T-helper 2 cell treated with Interferon-gamma antibody and Interleukin-4, amounts not matched to agents 5 μg/mL and 100 μg/mL, for 36 hours (primary cell): ENCODE measurements around the gene PSMD3.
"Not testable (repeated sequence)": the region's sequence is repeated elsewhere in the genome, so short reads cannot be mapped to it uniquely, and the experiment has no call there.

ENCODE experiments used
- DNase-seq: peaks from one replicate; pipeline ENCODE4 v3.0.0; 2021; ENCODE audit warnings: low spot score
- H3K27ac Mint-ChIP-seq: one replicate; pipeline ENCODE4 v1.8.0; 2021; ENCODE audit warnings: mild to moderate bottlenecking, mixed read lengths
- H3K27me3 Mint-ChIP-seq: one replicate; pipeline ENCODE4 v1.8.0; 2021; ENCODE audit warnings: low read depth, mixed read lengths
- H3K36me3 Mint-ChIP-seq: one replicate; pipeline ENCODE4 v1.8.0; 2021; ENCODE audit warnings: low read depth, mixed read lengths
- H3K4me1 Mint-ChIP-seq: one replicate; pipeline ENCODE4 v1.8.0; 2021; ENCODE audit warnings: low read depth, mixed read lengths
- H3K4me3 Mint-ChIP-seq: one replicate; pipeline ENCODE4 v1.8.0; 2022; ENCODE audit warnings: mild to moderate bottlenecking, moderate library complexity, mixed read lengths
- H3K9me3 Mint-ChIP-seq: one replicate; pipeline ENCODE4 v1.8.0; 2021; ENCODE audit warnings: mixed read lengths

Gene PSMD3

GRCh38 chr17:39996800-39997199 is 16.2 kb downstream of the PSMD3 start:
- H3K4me1 Mint-ChIP-seq: no peaks in the 10 kb centered on the region
- no peaks in the 10 kb centered on the region for H3K27me3 Mint-ChIP-seq
- no peak for DNase-seq
- H3K4me3 Mint-ChIP-seq: no peak overlapping the region
- no peak overlapping the region for H3K27ac Mint-ChIP-seq
- peaks cover 44% of the 10 kb centered on the region for H3K36me3 Mint-ChIP-seq
- no peaks in the 10 kb centered on the region for H3K9me3 Mint-ChIP-seq

DNA sequence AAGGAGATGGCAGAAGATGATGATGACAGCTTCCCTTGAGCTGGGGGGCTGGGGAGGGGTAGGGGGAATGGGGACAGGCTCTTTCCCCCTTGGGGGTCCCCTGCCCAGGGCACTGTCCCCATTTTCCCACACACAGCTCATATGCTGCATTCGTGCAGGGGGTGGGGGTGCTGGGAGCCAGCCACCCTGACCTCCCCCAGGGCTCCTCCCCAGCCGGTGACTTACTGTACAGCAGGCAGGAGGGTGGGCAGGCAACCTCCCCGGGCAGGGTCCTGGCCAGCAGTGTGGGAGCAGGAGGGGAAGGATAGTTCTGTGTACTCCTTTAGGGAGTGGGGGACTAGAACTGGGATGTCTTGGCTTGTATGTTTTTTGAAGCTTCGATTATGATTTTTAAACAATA is 16.9 kb downstream of the PSMD3 start:
- peaks cover 42% of the 10 kb centered on the region for H3K36me3 Mint-ChIP-seq
- no peak overlapping the region for H3K4me3 Mint-ChIP-seq
- no peaks in the 10 kb centered on the region for H3K4me1 Mint-ChIP-seq
- H3K9me3 Mint-ChIP-seq: no peaks in the 10 kb centered on the region
- no peak overlapping the region for H3K27ac Mint-ChIP-seq
- no peaks in the 10 kb centered on the region for H3K27me3 Mint-ChIP-seq
- no peak for DNase-seq

DNA sequence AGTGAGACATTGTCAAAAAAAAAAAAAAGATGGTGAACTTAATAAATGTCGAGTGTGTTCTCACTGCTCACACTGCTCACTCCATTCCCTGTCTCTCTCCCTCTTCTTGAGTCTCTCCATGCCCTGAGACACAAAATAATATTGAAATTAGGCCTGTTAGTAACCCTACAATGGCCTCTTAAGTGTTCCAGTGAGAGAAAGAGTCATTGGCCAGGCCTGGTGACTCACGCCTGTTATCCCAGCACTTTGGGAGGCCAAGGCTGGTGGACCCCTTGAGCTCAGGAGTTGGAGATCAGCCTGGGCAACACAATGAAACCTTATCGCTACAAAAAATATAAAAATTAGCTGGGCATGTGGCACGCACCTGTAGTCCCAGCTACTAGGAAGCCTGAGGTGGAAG is 18.5 kb downstream of the PSMD3 start:
- Mint-ChIP-seq H3K9me3 (no peaks in the 10 kb centered on the region), H3K36me3 (peaks cover 28% of the 10 kb centered on the region), H3K27me3 (no peaks in the 10 kb centered on the region), H3K4me1 (no peaks in the 10 kb centered on the region), H3K4me3 (no peak overlapping the region), H3K27ac (no peak overlapping the region)
- DNase-seq: no peak

DNA sequence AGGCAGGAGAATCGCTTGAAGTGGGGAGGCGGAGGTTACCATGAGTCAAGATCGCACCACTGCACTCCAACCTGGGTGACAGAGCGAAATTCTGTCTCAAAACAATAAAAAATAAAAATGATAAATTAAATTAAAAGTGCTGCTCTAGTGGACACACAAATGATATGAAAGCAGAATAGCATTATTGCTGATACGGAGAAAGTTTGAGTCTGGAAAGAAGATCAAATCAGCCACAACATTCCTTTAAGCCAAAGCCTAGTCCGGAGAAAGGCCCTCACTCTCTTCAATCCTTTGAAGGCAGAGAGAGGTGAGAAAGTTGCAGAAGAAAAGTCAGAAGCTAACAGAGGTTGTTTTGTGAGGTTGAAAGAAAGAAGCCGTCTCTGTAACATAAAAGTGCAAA is 19.6 kb downstream of the PSMD3 start:
- no peak for DNase-seq
- H3K4me1 Mint-ChIP-seq: no peaks in the 10 kb centered on the region
- no peak overlapping the region for H3K27ac Mint-ChIP-seq

GRCh38 chr17:40001335-40001734 is 20.7 kb downstream of the PSMD3 start:
- not testable (repeated sequence) for H3K4me3 Mint-ChIP-seq, DNase-seq, H3K4me1 Mint-ChIP-seq, H3K27me3 Mint-ChIP-seq, H3K27ac Mint-ChIP-seq, H3K9me3 Mint-ChIP-seq
- H3K36me3 Mint-ChIP-seq: peaks cover 10% of the 10 kb centered on the region

More for the DNA sequence above, 19.6 kb downstream of the PSMD3 start:
- peaks cover 18% of the 10 kb centered on the region for H3K36me3 Mint-ChIP-seq
- H3K27me3 Mint-ChIP-seq: peaks cover 3% of the 10 kb centered on the region
- no peaks in the 10 kb centered on the region for H3K9me3 Mint-ChIP-seq
- no peak overlapping the region for H3K4me3 Mint-ChIP-seq

DNA sequence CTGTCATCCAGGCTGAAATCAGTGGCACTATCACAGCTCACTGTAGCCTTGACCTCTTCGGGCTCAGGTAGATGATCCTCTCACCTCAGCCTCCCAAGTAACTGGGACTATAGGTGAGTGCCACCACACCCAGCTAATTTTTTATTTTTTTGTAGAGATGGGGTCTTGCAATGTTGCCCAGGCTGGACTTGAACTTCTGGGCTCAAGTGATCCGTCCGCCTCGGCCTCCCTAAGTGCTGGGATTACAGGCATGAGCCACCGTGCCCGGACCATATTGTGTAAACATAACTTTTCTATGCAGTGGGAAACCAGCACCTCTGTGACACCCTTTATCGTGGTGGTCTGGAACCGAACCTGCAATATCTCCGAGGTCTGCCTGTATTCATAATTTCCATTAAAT is 23.5 kb downstream of the PSMD3 start:
- Mint-ChIP-seq H3K9me3 (no peaks in the 10 kb centered on the region), H3K27me3 (peaks cover 3% of the 10 kb centered on the region), H3K4me1 (no peaks in the 10 kb centered on the region), H3K36me3 (no peaks in the 10 kb centered on the region), H3K4me3 (no peak overlapping the region), H3K27ac (no peak overlapping the region)
- no peak for DNase-seq

- H3K27ac Mint-ChIP-seq: no peak overlapping the region
- H3K27me3 Mint-ChIP-seq: peaks cover 3% of the 10 kb centered on the region
- H3K9me3 Mint-ChIP-seq: no peaks in the 10 kb centered on the region
- H3K4me1 Mint-ChIP-seq: no peaks in the 10 kb centered on the region
- H3K4me3 Mint-ChIP-seq: no peak overlapping the region
- no peak for DNase-seq
- no peaks in the 10 kb centered on the region for H3K36me3 Mint-ChIP-seq
Observed at GRCh38 chr17:40004712-40005111, 24.1 kb downstream of the PSMD3 start.

GRCh38 chr17:40005520-40005919 is 24.9 kb downstream of the PSMD3 start:
- peaks cover 3% of the 10 kb centered on the region for H3K27me3 Mint-ChIP-seq
- peaks cover 3% of the 10 kb centered on the region for H3K4me1 Mint-ChIP-seq
- no peak overlapping the region for H3K27ac Mint-ChIP-seq
- no peaks in the 10 kb centered on the region for H3K9me3 Mint-ChIP-seq
- DNase-seq: no peak
- no peak overlapping the region for H3K4me3 Mint-ChIP-seq
- no peaks in the 10 kb centered on the region for H3K36me3 Mint-ChIP-seq

- H3K36me3 Mint-ChIP-seq: not testable (repeated sequence)
Observed at GRCh38 chr17:40010946-40011500, 30.4 kb downstream of the PSMD3 start.

GRCh38 chr17:40012017-40012647 is 31.5 kb downstream of the PSMD3 start:
- not testable (repeated sequence) for H3K27me3 Mint-ChIP-seq, H3K27ac Mint-ChIP-seq

More at GRCh38 chr17:40010946-40011500, 30.4 kb downstream of the PSMD3 start:
- H3K27ac Mint-ChIP-seq, H3K4me3 Mint-ChIP-seq, H3K27me3 Mint-ChIP-seq, DNase-seq, H3K9me3 Mint-ChIP-seq, H3K4me1 Mint-ChIP-seq: not testable (repeated sequence)

DNA sequence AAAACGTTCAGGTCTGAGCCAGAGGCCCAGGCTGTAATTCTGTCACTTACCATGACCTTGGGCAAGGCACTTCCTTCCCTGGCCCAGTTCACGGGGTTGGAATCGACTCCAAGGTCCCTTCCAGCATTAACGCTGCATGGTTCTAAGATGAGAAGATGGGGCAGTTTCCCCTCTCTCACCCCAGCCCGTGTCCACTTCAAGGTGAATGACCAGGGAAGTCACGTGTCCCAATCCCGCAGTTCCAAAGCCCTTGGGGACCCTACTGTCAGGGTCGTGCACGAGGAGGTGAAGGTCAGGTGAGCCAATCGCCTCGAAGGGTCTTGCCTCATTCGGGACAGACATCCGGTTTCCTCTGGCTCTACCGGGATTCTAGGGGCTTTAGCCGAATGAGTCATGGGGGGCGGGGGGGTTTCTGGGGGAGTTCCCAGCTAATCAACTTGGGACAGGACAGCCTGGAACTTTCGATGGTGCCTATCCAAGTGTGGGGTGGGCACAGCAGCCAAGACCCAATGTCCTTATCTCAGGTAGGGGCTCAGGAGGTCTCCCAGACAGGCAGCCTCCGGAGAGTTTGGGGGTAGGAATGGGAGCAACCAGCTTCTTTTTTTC is 33.9 kb downstream of the PSMD3 start:
- no peak for DNase-seq
- H3K4me3 Mint-ChIP-seq: no peak overlapping the region
- peaks cover 5% of the 10 kb centered on the region for H3K4me1 Mint-ChIP-seq
- H3K36me3 Mint-ChIP-seq: peaks cover 2% of the 10 kb centered on the region
- H3K27me3 Mint-ChIP-seq: peaks cover 5% of the 10 kb centered on the region
- H3K27ac Mint-ChIP-seq: no peak overlapping the region
- H3K9me3 Mint-ChIP-seq: no peaks in the 10 kb centered on the region

More at GRCh38 chr17:40012017-40012647, 31.5 kb downstream of the PSMD3 start:
- H3K9me3 Mint-ChIP-seq, DNase-seq, H3K4me3 Mint-ChIP-seq, H3K4me1 Mint-ChIP-seq, H3K36me3 Mint-ChIP-seq: not testable (repeated sequence)

DNA sequence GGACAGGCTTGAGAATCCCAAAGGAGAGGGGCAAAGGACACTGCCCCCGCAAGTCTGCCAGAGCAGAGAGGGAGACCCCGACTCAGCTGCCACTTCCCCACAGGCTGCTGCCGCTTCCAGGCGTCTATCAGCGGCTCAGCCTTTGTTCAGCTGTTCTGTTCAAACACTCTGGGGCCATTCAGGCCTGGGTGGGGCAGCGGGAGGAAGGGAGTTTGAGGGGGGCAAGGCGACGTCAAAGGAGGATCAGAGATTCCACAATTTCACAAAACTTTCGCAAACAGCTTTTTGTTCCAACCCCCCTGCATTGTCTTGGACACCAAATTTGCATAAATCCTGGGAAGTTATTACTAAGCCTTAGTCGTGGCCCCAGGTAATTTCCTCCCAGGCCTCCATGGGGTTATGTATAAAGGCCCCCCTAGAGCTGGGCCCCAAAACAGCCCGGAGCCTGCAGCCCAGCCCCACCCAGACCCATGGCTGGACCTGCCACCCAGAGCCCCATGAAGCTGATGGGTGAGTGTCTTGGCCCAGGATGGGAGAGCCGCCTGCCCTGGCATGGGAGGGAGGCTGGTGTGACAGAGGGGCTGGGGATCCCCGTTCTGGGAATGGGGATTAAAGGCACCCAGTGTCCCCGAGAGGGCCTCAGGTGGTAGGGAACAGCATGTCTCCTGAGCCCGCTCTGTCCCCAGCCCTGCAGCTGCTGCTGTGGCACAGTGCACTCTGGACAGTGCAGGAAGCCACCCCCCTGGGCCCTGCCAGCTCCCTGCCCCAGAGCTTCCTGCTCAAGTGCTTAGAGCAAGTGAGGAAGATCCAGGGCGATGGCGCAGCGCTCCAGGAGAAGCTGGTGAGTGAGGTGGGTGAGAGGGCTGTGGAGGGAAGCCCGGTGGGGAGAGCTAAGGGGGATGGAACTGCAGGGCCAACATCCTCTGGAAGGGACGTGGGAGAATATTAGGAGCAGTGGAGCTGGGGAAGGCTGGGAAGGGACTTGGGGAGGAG is 34.7 kb downstream of the PSMD3 start, which contains the start of gene CSF3:
Gene CSF3 (plus strand): TSS at position 436 of the 993 bp plus-strand sequence. CDS start 35 bp downstream, at position 471.
- H3K27me3 Mint-ChIP-seq: peaks cover 5% of the 10 kb centered on the region
- no peaks in the 10 kb centered on the region for H3K9me3 Mint-ChIP-seq
- peaks cover 6% of the 10 kb centered on the region for H3K36me3 Mint-ChIP-seq
- H3K27ac Mint-ChIP-seq: no peak within 1 kb of the TSS
- peaks cover 2% of the 10 kb centered on the region for H3K4me1 Mint-ChIP-seq
- DNase-seq: no peak
- no peak within 1 kb of the TSS for H3K4me3 Mint-ChIP-seq

DNA sequence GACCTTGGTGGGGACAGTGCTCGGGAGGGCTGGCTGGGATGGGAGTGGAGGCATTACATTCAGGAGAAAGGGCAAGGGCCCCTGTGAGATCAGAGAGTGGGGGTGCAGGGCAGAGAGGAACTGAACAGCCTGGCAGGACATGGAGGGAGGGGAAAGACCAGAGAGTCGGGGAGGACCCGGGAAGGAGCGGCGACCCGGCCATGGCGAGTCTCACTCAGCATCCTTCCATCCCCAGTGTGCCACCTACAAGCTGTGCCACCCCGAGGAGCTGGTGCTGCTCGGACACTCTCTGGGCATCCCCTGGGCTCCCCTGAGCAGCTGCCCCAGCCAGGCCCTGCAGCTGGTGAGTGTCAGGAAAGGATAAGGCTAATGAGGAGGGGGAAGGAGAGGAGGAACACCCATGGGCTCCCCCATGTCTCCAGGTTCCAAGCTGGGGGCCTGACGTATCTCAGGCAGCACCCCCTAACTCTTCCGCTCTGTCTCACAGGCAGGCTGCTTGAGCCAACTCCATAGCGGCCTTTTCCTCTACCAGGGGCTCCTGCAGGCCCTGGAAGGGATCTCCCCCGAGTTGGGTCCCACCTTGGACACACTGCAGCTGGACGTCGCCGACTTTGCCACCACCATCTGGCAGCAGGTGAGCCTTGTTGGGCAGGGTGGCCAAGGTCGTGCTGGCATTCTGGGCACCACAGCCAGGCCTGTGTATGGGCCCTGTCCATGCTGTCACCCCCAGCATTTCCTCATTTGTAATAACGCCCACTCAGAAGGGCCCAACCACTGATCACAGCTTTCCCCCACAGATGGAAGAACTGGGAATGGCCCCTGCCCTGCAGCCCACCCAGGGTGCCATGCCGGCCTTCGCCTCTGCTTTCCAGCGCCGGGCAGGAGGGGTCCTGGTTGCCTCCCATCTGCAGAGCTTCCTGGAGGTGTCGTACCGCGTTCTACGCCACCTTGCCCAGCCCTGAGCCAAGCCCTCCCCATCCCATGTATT is 35.7 kb downstream of the PSMD3 start:
- Mint-ChIP-seq H3K27ac (no peak overlapping the region), H3K27me3 (peaks cover 5% of the 10 kb centered on the region), H3K9me3 (no peaks in the 10 kb centered on the region), H3K4me1 (peaks cover 2% of the 10 kb centered on the region), H3K36me3 (peaks cover 7% of the 10 kb centered on the region), H3K4me3 (no peak overlapping the region)
- DNase-seq: no peak
